NT2/D1 (cell line): ENCODE data around the gene PTPRN2.

ENCODE experiments used
- DNase-seq: peaks from one replicate; pipeline ENCODE4 v3.0.0-alpha.2; 2011; ENCODE audit warnings: low read depth, low spot score
- H3K27me3 ChIP-seq: 2 replicates; pipeline ENCODE4 v1.6.0; 2011; ENCODE audit warnings: mild to moderate bottlenecking; ENCODE audit not compliant: insufficient read length, insufficient read depth
- H3K36me3 ChIP-seq: 2 replicates; pipeline ENCODE4 v1.6.1; 2011; ENCODE audit warnings: mild to moderate bottlenecking, low read length, mixed read lengths; ENCODE audit not compliant: insufficient read depth, insufficient read length
- H3K4me1 ChIP-seq: 2 replicates; pipeline ENCODE4 v1.5.1; 2011; ENCODE audit not compliant: insufficient read depth, insufficient read length
- H3K4me3 ChIP-seq: 2 replicates; pipeline ENCODE4 v1.5.1; 2011; ENCODE audit warnings: low read depth; ENCODE audit not compliant: insufficient read length
- H3K9ac ChIP-seq: 2 replicates; pipeline ENCODE4 v1.6.0; 2011; ENCODE audit warnings: low read depth; ENCODE audit not compliant: insufficient read length
- H3K9me3 ChIP-seq: 2 replicates; pipeline ENCODE4 v1.5.1; 2011; ENCODE audit warnings: mild to moderate bottlenecking, low read length; ENCODE audit not compliant: insufficient read depth
- SUZ12 ChIP-seq: IDR thresholded peaks from 2 replicates; pipeline ENCODE4 v1.6.1; 2011; ENCODE audit not compliant: insufficient read length, insufficient read depth; ENCODE audit errors: extremely low read depth
- YY1 ChIP-seq: IDR thresholded peaks from 2 replicates; pipeline ENCODE4 v1.6.1; 2011; ENCODE audit not compliant: insufficient read length, insufficient read depth
- ZNF274 ChIP-seq: IDR thresholded peaks from 2 replicates; pipeline ENCODE4 v1.6.1; 2011; ENCODE audit warnings: mild to moderate bottlenecking, low read depth, low read length

PTPRN2 gene

DNA sequence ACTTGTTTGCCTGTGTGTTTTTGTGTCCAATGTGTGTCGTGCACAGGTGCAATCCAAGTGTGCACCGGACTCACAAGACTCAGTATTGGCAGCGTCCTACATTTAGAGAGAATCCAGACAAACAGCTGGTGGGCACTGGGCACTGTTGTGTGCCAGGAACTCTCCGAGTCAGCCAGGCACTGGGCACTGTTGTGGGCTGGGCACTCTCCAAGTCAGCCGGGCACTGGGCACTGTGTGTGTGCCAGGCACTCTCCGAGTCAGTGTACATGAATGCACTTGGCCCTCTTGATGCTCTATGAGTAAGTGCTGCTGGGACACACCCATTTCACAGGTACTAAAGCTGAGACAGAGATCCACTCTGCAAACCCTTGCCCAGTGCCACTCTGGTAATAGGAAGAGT, 303.5 kb downstream of the PTPRN2 start:
- TF ChIP-seq YY1: no peak
- Histone ChIP-seq H3K36me3 (no peaks in the 10 kb centered on the region), H3K27me3 (no peaks in the 10 kb centered on the region), H3K4me1 (no peaks in the 10 kb centered on the region), H3K9me3 (peaks cover 20% of the 10 kb centered on the region), H3K4me3 (no peak overlapping the region), H3K9ac (no peak overlapping the region)
- DNase-seq: no peak

- peaks cover 17% of the 10 kb centered on the region for H3K9me3 ChIP-seq
- H3K4me1 ChIP-seq: no peaks in the 10 kb centered on the region
- H3K27me3 ChIP-seq: no peaks in the 10 kb centered on the region
- DNase-seq: no peak
- H3K9ac ChIP-seq: no peak overlapping the region
- TF ChIP-seq ZNF274 (no peak), SUZ12 (no peak), YY1 (no peak)
- H3K36me3 ChIP-seq: no peaks in the 10 kb centered on the region
- H3K4me3 ChIP-seq: no peak overlapping the region
These were observed 304.3 kb downstream of the PTPRN2 start for GRCh38 chr7:158283016-158283974.

GRCh38 chr7:158282461-158283001, 305.1 kb downstream of the PTPRN2 start:
- H3K36me3 ChIP-seq: no peaks in the 10 kb centered on the region

GRCh38 chr7:158281441-158281840, 306.2 kb downstream of the PTPRN2 start:
- Histone ChIP-seq H3K27me3 (no peaks in the 10 kb centered on the region), H3K9ac (no peak overlapping the region), H3K9me3 (peaks cover 4% of the 10 kb centered on the region), H3K36me3 (no peaks in the 10 kb centered on the region), H3K4me3 (no peak overlapping the region), H3K4me1 (no peaks in the 10 kb centered on the region)
- no peak for TF ChIP-seq YY1
- no peak for TF ChIP-seq ZNF274
- TF ChIP-seq SUZ12: no peak
- DNase-seq: no peak

More at GRCh38 chr7:158282461-158283001, 305.1 kb downstream of the PTPRN2 start:
- Histone ChIP-seq H3K4me1 (no peaks in the 10 kb centered on the region), H3K9me3 (peaks cover 14% of the 10 kb centered on the region), H3K9ac (no peak overlapping the region), H3K27me3 (no peaks in the 10 kb centered on the region), H3K4me3 (no peak overlapping the region)
- DNase-seq: no peak
- no peak for TF ChIP-seq SUZ12
- TF ChIP-seq ZNF274: no peak
- no peak for TF ChIP-seq YY1

DNA sequence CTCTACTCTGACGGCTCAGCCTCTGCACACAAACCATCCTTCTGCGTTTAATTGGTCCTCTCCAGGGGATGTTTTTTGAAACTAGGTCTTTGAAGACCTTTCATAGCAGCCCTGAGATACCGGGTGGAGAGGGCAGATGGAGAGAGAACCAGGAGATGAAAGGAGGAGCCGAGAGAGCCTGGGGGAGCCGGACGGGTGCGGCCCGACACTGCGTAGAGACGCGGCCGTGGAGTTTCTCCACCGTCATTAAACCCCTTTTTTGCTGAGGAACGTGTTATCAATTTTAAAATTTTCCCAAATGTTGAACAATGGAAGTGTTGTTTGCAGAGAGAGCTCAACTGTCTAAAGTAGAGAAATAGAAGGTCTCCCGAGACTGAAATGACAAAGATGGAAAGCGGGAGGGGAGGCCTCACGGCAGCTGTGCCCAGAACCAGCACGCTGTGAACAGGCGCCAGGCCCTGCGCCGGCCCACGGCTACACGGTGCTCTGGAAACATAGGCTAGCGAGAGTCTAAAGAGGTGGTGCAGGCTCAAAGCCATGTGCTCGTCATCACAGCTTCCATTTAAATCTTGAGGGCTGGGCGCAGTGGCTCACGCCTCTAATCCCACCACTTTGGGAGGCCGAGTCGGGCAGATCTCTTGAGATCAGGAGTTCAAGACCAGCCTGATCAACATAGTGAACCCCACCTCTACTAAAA, 307.0 kb downstream of the PTPRN2 start:
- Histone ChIP-seq H3K27me3 (no peaks in the 10 kb centered on the region), H3K4me3 (no peak overlapping the region), H3K36me3 (no peaks in the 10 kb centered on the region), H3K9me3 (no peaks in the 10 kb centered on the region; the same call in 1 of the 2 replicates), H3K9ac (no peak overlapping the region), H3K4me1 (no peaks in the 10 kb centered on the region)
- TF ChIP-seq SUZ12 (no peak), YY1 (no peak), ZNF274 (no peak)
- DNase-seq: no peak

DNA sequence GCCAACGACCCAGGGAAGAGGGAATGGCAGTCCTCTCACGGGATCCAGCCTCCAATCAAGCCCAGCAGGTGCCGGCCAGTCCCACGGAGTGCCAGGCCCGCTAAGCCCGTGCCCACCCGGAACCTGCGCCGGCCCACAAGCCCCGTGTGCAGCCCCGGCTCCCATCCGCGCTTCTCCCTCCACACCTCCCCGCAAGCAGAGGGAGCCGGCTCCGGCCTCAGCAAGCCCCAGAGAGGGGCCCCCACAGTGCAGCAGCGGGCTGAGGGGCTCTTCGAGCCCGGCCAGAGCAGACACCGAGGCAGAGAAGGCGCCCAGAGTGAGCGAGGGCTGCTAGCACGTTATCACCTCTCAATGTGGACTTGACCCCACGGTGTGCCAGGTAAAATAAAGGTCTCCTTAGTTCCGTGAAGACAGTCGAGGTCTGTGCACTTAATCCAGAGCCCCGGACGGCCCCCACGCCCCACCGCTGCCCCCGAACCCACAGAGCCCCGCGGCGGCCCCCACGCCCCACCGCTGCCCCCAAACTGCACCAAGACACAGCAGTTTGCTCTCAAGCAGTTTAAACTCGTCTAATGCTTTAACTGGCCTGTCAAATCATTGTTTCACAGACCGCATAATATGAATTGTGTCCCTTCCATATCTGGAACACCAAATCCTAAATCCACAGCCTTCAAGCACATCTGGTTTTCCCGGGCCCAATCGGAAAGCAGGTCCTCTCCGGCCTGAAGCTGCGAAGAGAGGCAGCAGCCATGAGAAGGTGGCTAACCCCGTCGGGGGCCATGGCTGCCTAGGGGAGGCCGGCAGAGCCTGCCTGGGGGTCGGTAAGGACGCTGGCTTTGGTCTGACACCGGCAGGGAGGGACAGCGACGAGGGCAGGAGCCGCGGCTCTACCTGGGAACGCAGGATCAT, 307.8 kb downstream of the PTPRN2 start:
- no peaks in the 10 kb centered on the region for H3K36me3 ChIP-seq
- H3K9me3 ChIP-seq: no peaks in the 10 kb centered on the region; the same call in 1 of the 2 replicates
- no peaks in the 10 kb centered on the region for H3K4me1 ChIP-seq
- TF ChIP-seq YY1 (no peak), SUZ12 (no peak), ZNF274 (no peak)
- H3K4me3 ChIP-seq: no peak overlapping the region
- no peak overlapping the region for H3K9ac ChIP-seq
- H3K27me3 ChIP-seq: no peaks in the 10 kb centered on the region
- no peak for DNase-seq
